Thyroid gland (tissue), 4 donors: ENCODE measurements around the gene MOB2. TPM values are rescaled to one million over a fixed set of nuclear protein-coding genes. Genes with fewer than 3 reads are reported as not detected.

ENCODE experiments used
- DNase-seq, 2 donors: peaks; one replicate each; pipeline ENCODE4 v3.0.0-alpha.2; 2019
- H3K27ac ChIP-seq, 3 donors: fragments of 200-600 bp; sonication (generic); 1 replicate in 2 of 3; 2 replicates in 1 of 3; pipeline ENCODE4 v1.5.1; 2016 to 2019; ENCODE audit warnings: mild to moderate bottlenecking in 1 of 3, moderate library complexity in 1 of 3
- H3K27me3 ChIP-seq: fragments of 200-600 bp; sonication (generic); one replicate; pipeline ENCODE4 v1.5.1; 2019
- H3K36me3 ChIP-seq, 2 donors: fragments of 200-600 bp; sonication (generic); one replicate each; pipeline ENCODE4 v1.5.1; 2016 to 2019
- H3K4me1 ChIP-seq, 2 donors: fragments of 200-600 bp; sonication (generic); one replicate each; pipeline ENCODE4 v1.5.1; 2017 to 2019
- H3K4me3 ChIP-seq, 3 donors: fragments of 200-600 bp; sonication (generic); replicated peaks in 1 of 3; 1 replicate in 2 of 3; 2 replicates in 1 of 3; pipeline ENCODE4 v1.5.1; 2016; ENCODE audit warnings: mild to moderate bottlenecking in 1 of 3
- H3K9me3 ChIP-seq: fragments of 200-600 bp; sonication (generic); one replicate; pipeline ENCODE4 v1.5.1; 2017
- POLR2A ChIP-seq, 2 donors: fragments of 450-650 bp; IDR thresholded peaks; one replicate each; pipeline ENCODE4 v1.6.1; 2017; ENCODE audit warnings: antibody characterized with exemption in 2 of 2, mild to moderate bottlenecking in 2 of 2, moderate library complexity in 1 of 2
- WGBS, 2 donors: methylation state at CpG; one replicate each; pipeline ENCODE4 v1.1.5; 2017; 5-methylcytosine and 5-hydroxymethylcytosine counted together
- intact Hi-C: fragments of 100-400 bp; cut with DNase I; formaldehyde crosslinking; loops from one replicate; pipeline ENCODE4 v1.15.1; 2023
- total RNA-seq, 4 donors: library from RNA; depleted of rRNA; stranded (reverse); fragments of >200 nt; gene quantifications; one replicate each; pipeline ENCODE4 v1.2.3, GENCODE V29; 2016
- TF ChIP-seq, protein P1 (sequence below), 6 experiments: fragments of 200-600 bp in 3 of 6; fragments of 450-650 bp in 3 of 6; sonication (generic) in 3 of 6; IDR thresholded peaks; one replicate each; pipeline ENCODE4 v1.5.1; 2016 to 2019; ENCODE audit warnings: antibody characterized with exemption in 6 of 6, mild to moderate bottlenecking in 2 of 6, inconsistent platforms in 1 of 6, moderate library complexity in 1 of 6

Gene MOB2
- total RNA-seq, 4 donors from 2014 or later: 25.6 to 45.8 (median 30.1) TPM

DNA sequence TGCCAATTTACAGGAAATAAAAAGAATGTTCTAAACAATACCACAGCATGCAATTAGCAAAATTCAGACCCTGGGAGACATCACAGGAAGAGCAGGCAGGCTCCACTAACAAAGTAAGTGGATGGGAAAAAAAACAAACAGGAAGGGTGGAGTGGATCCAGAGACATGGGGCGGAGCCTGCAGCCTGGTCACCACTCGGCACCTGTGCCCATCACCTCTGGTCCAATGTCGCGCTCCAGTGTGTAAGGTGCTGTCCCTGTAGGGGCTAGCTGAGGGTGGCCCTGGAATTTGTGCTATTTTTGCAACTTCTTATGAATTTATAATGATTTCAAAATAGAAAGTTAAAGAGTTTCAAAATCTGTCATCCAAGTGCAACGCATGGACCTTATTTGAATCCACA is 11.0 kb upstream of the MOB2 start:
- peaks cover 8 to 57% of the 10 kb centered on the region in 2 donors for H3K4me1 ChIP-seq
- WGBS, 2 donors: 50 to 53% methylated on average over 5 of the region's 5 CpGs
- DNase-seq: peak; percentile 85 to 86

GRCh38 chr11:1496761-1497095 is 10.1 kb upstream of the MOB2 start:
- WGBS, 2 donors: 82 to 84% methylated on average over 3 of the region's 3 CpGs
- Histone ChIP-seq H3K4me3 (no peak overlapping the region), H3K27me3 (no peaks in the 10 kb centered on the region), H3K9me3 (no peaks in the 10 kb centered on the region), H3K36me3 (no peaks in the 10 kb centered on the region), H3K4me1 (peaks cover 7 to 58% of the 10 kb centered on the region in 2 donors), H3K27ac (peak overlapping the region in 2 of 3 donors; percentile 42 to 58)
- DNase-seq: no peak
- intact Hi-C loops: no loop called here
- TF ChIP-seq POLR2A (IDR thresholded peaks at IDR 0.05): no peak
- TF ChIP-seq, protein P1, sequence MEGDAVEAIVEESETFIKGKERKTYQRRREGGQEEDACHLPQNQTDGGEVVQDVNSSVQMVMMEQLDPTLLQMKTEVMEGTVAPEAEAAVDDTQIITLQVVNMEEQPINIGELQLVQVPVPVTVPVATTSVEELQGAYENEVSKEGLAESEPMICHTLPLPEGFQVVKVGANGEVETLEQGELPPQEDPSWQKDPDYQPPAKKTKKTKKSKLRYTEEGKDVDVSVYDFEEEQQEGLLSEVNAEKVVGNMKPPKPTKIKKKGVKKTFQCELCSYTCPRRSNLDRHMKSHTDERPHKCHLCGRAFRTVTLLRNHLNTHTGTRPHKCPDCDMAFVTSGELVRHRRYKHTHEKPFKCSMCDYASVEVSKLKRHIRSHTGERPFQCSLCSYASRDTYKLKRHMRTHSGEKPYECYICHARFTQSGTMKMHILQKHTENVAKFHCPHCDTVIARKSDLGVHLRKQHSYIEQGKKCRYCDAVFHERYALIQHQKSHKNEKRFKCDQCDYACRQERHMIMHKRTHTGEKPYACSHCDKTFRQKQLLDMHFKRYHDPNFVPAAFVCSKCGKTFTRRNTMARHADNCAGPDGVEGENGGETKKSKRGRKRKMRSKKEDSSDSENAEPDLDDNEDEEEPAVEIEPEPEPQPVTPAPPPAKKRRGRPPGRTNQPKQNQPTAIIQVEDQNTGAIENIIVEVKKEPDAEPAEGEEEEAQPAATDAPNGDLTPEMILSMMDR (IDR thresholded peaks at IDR 0.05): no peak

More for the DNA sequence above, 11.0 kb upstream of the MOB2 start:
- H3K36me3 ChIP-seq: no peaks in the 10 kb centered on the region
- H3K9me3 ChIP-seq: no peaks in the 10 kb centered on the region
- TF ChIP-seq, protein P1 (IDR thresholded peaks at IDR 0.05): no peak
- no peak for TF ChIP-seq POLR2A (IDR thresholded peaks at IDR 0.05)
- H3K27me3 ChIP-seq: no peaks in the 10 kb centered on the region
- H3K27ac ChIP-seq: peak overlapping the region; percentile 40 to 58 (median 42)
- H3K4me3 ChIP-seq: no peak overlapping the region
- intact Hi-C loops: no loop called here

- no peak for DNase-seq
- Histone ChIP-seq H3K36me3 (no peaks in the 10 kb centered on the region), H3K4me3 (no peak overlapping the region), H3K9me3 (no peaks in the 10 kb centered on the region), H3K4me1 (peaks cover 12 to 58% of the 10 kb centered on the region in 2 donors), H3K27me3 (no peaks in the 10 kb centered on the region), H3K27ac (no peak overlapping the region)
- TF ChIP-seq POLR2A (IDR thresholded peaks at IDR 0.05): no peak
- TF ChIP-seq, protein P1 (IDR thresholded peaks at IDR 0.05): no peak
- intact Hi-C loops: no loop called here
- WGBS, 2 donors: 77 to 84% methylated on average over 9 of the region's 9 CpGs
These were observed 9.6 kb upstream of the MOB2 start for GRCh38 chr11:1496091-1496760.

GRCh38 chr11:1494650-1495049 is 8.1 kb upstream of the MOB2 start:
- no peak overlapping the region for H3K4me3 ChIP-seq
- DNase-seq: no peak
- H3K4me1 ChIP-seq: peaks cover 25 to 71% of the 10 kb centered on the region in 2 donors
- H3K27ac ChIP-seq: no peak overlapping the region
- no peaks in the 10 kb centered on the region for H3K36me3 ChIP-seq
- WGBS, 2 donors: 48 to 50% methylated on average over 3 of the region's 3 CpGs
- H3K9me3 ChIP-seq: no peaks in the 10 kb centered on the region
- intact Hi-C loops: no loop called here
- H3K27me3 ChIP-seq: no peaks in the 10 kb centered on the region
- TF ChIP-seq, protein P1 (IDR thresholded peaks at IDR 0.05): no peak
- TF ChIP-seq POLR2A (IDR thresholded peaks at IDR 0.05): no peak

- Histone ChIP-seq H3K27me3 (no peaks in the 10 kb centered on the region), H3K4me1 (peaks cover 31 to 80% of the 10 kb centered on the region in 2 donors), H3K9me3 (no peaks in the 10 kb centered on the region), H3K36me3 (no peaks in the 10 kb centered on the region), H3K4me3 (no peak overlapping the region), H3K27ac (no peak overlapping the region)
- 93 to 97% methylated on average over 3 of the region's 3 CpGs for WGBS, 2 donors
- intact Hi-C loops: no loop called here
- no peak for DNase-seq
- TF ChIP-seq POLR2A (IDR thresholded peaks at IDR 0.05): no peak
These were observed 7.2 kb upstream of the MOB2 start for GRCh38 chr11:1493650-1494244.
